Neural crest cell (in vitro differentiated cells): ENCODE results near the gene GAPVD1. TPM values are rescaled to one million over a fixed set of nuclear protein-coding genes. Genes with fewer than 3 reads are reported as not detected.

Experiments
- DNase-seq: peaks from one replicate; pipeline ENCODE4 v3.0.0; 2021; ENCODE audit warnings: low read depth, mixed read lengths, low spot score
- H3K27ac Mint-ChIP-seq: one replicate; pipeline ENCODE4 v1.8.0; 2021; ENCODE audit warnings: mild to moderate bottlenecking, mixed read lengths; ENCODE audit not compliant: unreplicated experiment
- H3K27me3 Mint-ChIP-seq: 2 replicates; pipeline ENCODE4 v1.8.0; 2021; ENCODE audit warnings: low read depth, mild to moderate bottlenecking, mixed read lengths
- H3K36me3 Mint-ChIP-seq: 2 replicates; pipeline ENCODE4 v1.8.0; 2021; ENCODE audit warnings: low read depth, mild to moderate bottlenecking, mixed read lengths
- H3K4me1 Mint-ChIP-seq: 2 replicates; pipeline ENCODE4 v1.8.0; 2021; ENCODE audit warnings: mixed read lengths
- H3K4me3 Mint-ChIP-seq: one replicate; pipeline ENCODE4 v1.8.0; 2021; ENCODE audit warnings: mild to moderate bottlenecking, mixed read lengths
- H3K9me3 Mint-ChIP-seq: 2 replicates; pipeline ENCODE4 v1.8.0; 2021; ENCODE audit warnings: mixed read lengths
- total RNA-seq: library from RNA; stranded (reverse); gene quantifications from 2 replicates; pipeline ENCODE4 v1.2.1, GENCODE V29; 2021
- TF ChIP-seq, protein P1 (sequence below): fragments of 200-600 bp; sonication (generic); conservative IDR thresholded peaks from 2 replicates; pipeline ENCODE4 v1.5.0; 2021; ENCODE audit warnings: antibody characterized with exemption, mild to moderate bottlenecking

Gene GAPVD1
- total RNA-seq, 1 donor from 2014 or later, result 41.3 TPM

DNA sequence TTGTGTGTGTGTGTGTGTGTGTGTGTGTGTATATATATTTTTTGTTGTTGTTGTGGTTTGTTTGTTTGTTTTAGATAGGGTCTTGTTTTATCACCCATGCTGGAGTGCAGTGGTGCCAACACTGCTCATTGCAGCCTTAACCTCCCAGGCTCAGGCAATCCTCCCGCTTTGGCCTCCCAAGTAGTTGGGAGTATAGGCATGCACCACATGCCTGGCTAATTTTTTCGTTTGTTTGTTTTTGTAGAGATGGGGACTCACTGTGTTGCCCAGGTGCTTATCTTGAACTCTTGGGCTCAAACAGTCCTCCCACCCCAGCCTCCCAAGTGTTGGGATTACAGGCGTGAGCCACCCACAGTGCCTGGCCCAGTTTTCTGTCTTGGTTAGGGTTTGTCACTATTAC, 77.3 kb downstream of the GAPVD1 start:
- no peaks in the 10 kb centered on the region for H3K27me3 Mint-ChIP-seq
- H3K4me3 Mint-ChIP-seq, result no peak overlapping the region
- TF ChIP-seq, protein P1, sequence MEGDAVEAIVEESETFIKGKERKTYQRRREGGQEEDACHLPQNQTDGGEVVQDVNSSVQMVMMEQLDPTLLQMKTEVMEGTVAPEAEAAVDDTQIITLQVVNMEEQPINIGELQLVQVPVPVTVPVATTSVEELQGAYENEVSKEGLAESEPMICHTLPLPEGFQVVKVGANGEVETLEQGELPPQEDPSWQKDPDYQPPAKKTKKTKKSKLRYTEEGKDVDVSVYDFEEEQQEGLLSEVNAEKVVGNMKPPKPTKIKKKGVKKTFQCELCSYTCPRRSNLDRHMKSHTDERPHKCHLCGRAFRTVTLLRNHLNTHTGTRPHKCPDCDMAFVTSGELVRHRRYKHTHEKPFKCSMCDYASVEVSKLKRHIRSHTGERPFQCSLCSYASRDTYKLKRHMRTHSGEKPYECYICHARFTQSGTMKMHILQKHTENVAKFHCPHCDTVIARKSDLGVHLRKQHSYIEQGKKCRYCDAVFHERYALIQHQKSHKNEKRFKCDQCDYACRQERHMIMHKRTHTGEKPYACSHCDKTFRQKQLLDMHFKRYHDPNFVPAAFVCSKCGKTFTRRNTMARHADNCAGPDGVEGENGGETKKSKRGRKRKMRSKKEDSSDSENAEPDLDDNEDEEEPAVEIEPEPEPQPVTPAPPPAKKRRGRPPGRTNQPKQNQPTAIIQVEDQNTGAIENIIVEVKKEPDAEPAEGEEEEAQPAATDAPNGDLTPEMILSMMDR, result no peak
- no peak for DNase-seq
- peaks cover 7% of the 10 kb centered on the region for H3K36me3 Mint-ChIP-seq
- H3K27ac Mint-ChIP-seq, result no peak overlapping the region
- peaks cover 3% of the 10 kb centered on the region for H3K4me1 Mint-ChIP-seq
- H3K9me3 Mint-ChIP-seq, result no peaks in the 10 kb centered on the region

DNA sequence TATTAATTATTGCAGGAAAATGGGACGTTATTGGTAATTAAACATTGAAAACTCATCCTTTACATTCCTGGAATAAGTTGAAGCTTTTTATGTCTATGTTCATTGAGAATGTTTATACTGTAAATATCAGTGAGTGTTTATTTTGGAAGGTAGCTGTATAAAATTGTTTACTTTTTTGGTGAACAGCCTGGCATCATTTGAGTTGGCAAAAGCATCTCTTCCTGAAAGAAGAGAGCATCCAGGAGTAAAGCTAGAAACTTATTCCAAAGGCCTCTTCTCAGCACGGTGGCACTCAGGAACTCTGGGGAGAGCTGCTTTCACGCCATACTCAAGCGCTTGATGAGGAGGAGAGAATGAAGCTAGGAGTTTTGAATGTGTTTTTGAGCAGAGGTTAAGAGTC, 79.9 kb downstream of the GAPVD1 start:
- peaks cover 3% of the 10 kb centered on the region for H3K4me1 Mint-ChIP-seq
- peaks cover 4% of the 10 kb centered on the region for H3K36me3 Mint-ChIP-seq
- H3K9me3 Mint-ChIP-seq, result no peaks in the 10 kb centered on the region
- DNase-seq, result no peak
- no peaks in the 10 kb centered on the region for H3K27me3 Mint-ChIP-seq
- H3K27ac Mint-ChIP-seq, result no peak overlapping the region
- TF ChIP-seq, protein P1, result no peak
- H3K4me3 Mint-ChIP-seq, result no peak overlapping the region

DNA sequence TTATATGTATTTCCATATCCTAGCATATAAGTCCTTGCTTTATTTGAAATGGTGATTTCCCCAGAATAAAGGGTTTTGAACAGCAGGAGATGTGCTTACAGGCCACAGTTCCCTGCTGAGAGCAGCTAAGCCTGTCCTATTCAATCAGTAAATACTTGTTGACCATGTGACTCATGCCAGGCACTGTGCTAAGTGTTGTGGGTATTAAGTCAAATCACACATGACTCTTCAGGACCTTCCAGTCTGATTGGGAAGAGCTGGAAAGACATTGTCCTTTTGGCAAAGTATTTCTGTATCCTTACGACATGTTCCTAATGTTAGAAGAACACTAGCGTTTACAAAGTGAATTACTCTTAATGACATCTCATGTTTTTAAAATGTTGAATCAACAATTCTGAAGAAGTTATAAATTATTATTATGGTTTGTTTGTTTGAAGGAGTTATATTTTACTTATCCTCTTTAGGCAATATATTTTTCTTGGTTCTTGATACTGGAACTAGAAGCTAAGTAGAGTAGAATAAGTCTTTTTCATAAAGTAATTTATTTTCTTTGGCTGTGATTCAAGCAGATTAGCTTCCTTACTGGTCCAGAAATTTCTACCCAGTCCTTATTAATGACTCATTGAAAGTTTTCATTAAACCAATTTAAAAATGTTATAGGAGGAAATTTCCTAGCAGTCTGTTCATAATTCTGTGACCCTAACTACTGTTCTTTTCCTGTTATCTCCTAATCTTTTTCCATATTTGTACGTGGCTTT, 82.1 kb downstream of the GAPVD1 start:
- Mint-ChIP-seq H3K9me3 (no peaks in the 10 kb centered on the region), H3K4me1 (peaks cover 3% of the 10 kb centered on the region), H3K4me3 (no peak overlapping the region), H3K36me3 (no peaks in the 10 kb centered on the region), H3K27ac (no peak overlapping the region), H3K27me3 (no peaks in the 10 kb centered on the region)
- TF ChIP-seq, protein P1, result no peak
- no peak for DNase-seq

DNA sequence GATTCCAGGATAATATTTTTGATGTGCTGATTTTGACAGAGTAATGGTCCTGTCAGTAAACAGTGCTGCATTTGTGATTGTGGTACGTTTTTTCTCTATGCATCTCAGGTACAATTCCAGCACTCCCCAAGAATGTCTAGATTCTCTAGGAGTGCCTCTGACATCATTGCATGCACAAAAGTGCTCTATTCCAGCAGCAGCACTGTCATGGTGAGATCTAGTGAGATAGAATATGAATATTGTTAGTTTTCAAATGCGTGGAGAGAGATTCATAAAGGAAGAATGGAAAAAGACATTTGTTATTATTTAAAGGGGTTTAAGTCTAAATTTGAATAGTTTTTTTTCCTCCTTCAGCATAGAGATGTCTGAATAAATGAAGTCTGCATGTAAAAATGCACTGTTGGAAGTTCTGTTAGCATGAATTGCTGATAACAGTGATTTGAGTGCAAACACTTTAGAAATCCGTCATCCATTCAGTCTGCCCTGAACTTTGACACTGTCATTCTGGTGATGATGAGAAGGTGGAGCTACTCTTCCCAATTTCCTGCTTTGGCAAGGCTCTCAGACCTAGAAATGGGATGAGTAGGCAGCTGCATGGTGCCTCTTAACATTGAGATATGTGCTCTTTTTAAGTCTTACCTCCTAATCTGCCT, 84.6 kb downstream of the GAPVD1 start:
- Mint-ChIP-seq H3K36me3 (peaks cover 17% of the 10 kb centered on the region), H3K27ac (no peak overlapping the region), H3K4me3 (no peak overlapping the region), H3K27me3 (no peaks in the 10 kb centered on the region), H3K4me1 (peaks cover 3% of the 10 kb centered on the region), H3K9me3 (peaks cover 4% of the 10 kb centered on the region)
- DNase-seq, result no peak
- TF ChIP-seq, protein P1, result no peak

DNA sequence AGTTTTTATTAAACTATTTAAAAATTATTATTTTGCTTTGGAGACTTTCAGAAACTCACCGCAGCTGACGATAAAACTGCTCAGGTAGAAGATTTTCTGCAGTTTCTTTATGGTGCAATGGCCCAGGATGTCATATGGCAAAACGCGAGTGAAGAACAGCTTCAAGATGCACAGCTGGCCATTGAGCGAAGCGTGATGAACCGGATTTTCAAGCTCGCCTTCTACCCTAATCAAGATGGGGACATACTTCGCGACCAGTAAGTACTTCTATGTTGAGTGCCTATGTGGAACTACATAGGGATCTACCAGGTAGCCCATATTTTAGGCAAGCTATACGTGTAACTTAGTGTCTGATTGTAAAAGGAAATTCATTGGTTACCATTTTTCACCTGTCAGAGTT, 94.0 kb downstream of the GAPVD1 start:
- no peaks in the 10 kb centered on the region for H3K4me1 Mint-ChIP-seq
- no peaks in the 10 kb centered on the region for H3K27me3 Mint-ChIP-seq
- no peak for DNase-seq
- peaks cover 6% of the 10 kb centered on the region for H3K9me3 Mint-ChIP-seq
- no peak overlapping the region for H3K27ac Mint-ChIP-seq
- no peak overlapping the region for H3K4me3 Mint-ChIP-seq
- TF ChIP-seq, protein P1, result no peak
- peaks cover 33% of the 10 kb centered on the region for H3K36me3 Mint-ChIP-seq
